GF-D8 (cell line): ENCODE results near the gene ARHGAP10.

Experiments
- DNase-seq: peaks from one replicate; lab custom pipeline; 2025; lab: John Stamatoyannopoulos, UW

Gene ARHGAP10

GRCh38 chr4:148041606-148042329 lies 309.9 kb downstream of the ARHGAP10 start:
- DNase-seq = no peak

GRCh38 chr4:148044089-148044911 lies 312.4 kb downstream of the ARHGAP10 start:
- DNase-seq = no peak

- no peak for DNase-seq
These were observed 313.0 kb downstream of the ARHGAP10 start for GRCh38 chr4:148044912-148045352.

- no peak for DNase-seq
These were observed 316.7 kb downstream of the ARHGAP10 start for GRCh38 chr4:148048598-148048997.

- DNase-seq = no peak
These were observed 319.5 kb downstream of the ARHGAP10 start for GRCh38 chr4:148051403-148051802.

- peak; percentile 39 for DNase-seq
These were observed 320.6 kb downstream of the ARHGAP10 start for GRCh38 chr4:148052448-148052847.

- DNase-seq = no peak
These were observed 321.6 kb downstream of the ARHGAP10 start for GRCh38 chr4:148053298-148054003.

GRCh38 chr4:148054275-148054674 lies 322.4 kb downstream of the ARHGAP10 start:
- DNase-seq = peak; percentile 59

GRCh38 chr4:148055844-148056243 lies 324.0 kb downstream of the ARHGAP10 start:
- no peak for DNase-seq

GRCh38 chr4:148056879-148057278 lies 325.0 kb downstream of the ARHGAP10 start:
- DNase-seq = peak; percentile 59

GRCh38 chr4:148057516-148057915 lies 325.6 kb downstream of the ARHGAP10 start:
- DNase-seq = no peak

GRCh38 chr4:148057984-148058859 lies 326.3 kb downstream of the ARHGAP10 start:
- DNase-seq = no peak

GRCh38 chr4:148059617-148060180 lies 327.8 kb downstream of the ARHGAP10 start:
- no peak for DNase-seq

GRCh38 chr4:148060264-148061140 lies 328.6 kb downstream of the ARHGAP10 start:
- no peak for DNase-seq

- no peak for DNase-seq
These were observed 329.2 kb downstream of the ARHGAP10 start for GRCh38 chr4:148061141-148061481.

GRCh38 chr4:148061795-148062194 lies 329.9 kb downstream of the ARHGAP10 start:
- no peak for DNase-seq

GRCh38 chr4:148062301-148062950 lies 330.5 kb downstream of the ARHGAP10 start:
- DNase-seq = no peak

GRCh38 chr4:148064451-148064850 lies 332.6 kb downstream of the ARHGAP10 start:
- no peak for DNase-seq

GRCh38 chr4:148065075-148065474 lies 333.2 kb downstream of the ARHGAP10 start:
- no peak for DNase-seq
